HG02678 (cell line): ENCODE measurements around the gene MAT1A.
"Not testable (repeated sequence)": the region's sequence is repeated elsewhere in the genome, so short reads cannot be mapped to it uniquely, and the experiment has no call there.

ENCODE experiments used
- ATAC-seq: cut with Tn5 transposase; IDR thresholded peaks from one replicate; pipeline ENCODE4 v1.9.1; 2021; ENCODE audit warnings: mild to moderate bottlenecking, moderate library complexity; ENCODE audit not compliant: unreplicated experiment

Gene MAT1A

DNA sequence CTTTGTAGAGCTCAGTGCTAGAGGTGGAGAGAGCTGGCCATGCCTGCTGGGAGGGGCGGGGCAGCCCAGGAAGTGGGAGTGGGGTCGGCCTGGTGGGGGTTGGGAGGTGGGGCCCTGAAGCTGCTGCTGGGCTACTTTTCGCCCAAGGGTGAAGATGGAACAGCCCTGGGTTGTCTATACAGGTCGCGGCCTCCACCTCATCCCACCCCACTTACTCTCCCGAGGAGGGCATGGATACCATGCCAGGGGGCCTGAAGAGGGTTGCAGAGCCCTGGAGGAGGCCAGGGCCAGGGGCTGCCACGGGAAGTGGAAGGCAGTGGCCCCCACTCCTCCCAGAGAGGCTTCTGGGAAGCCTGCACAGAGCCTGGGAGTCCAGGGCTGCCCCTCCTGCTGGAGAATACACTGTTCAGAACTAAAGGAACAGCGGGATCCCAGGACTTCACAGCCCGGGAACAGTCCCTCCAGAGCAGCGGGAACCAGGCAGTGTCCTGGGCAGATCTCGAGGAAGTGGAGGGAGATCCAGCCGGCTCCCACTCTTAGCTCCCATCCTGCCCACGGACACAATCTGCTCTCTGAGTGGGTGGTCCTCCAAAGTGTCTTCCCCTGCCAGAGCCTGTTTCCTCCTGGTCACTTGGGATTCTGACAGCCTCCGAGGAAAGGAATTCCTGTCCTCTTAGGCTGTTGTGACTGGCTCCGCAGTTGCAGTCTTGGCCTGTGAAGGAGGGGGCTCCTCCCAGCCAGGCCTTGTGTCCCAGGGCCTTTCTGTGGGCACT, 23.5 kb downstream of the MAT1A start:
- no peak for ATAC-seq

GRCh38 chr10:80264081-80265056, 25.1 kb downstream of the MAT1A start:
- ATAC-seq: no peak

- ATAC-seq: no peak
Observed at GRCh38 chr10:80261316-80262030, 28.0 kb downstream of the MAT1A start.

GRCh38 chr10:80260295-80261243, 28.9 kb downstream of the MAT1A start:
- ATAC-seq: no peak

DNA sequence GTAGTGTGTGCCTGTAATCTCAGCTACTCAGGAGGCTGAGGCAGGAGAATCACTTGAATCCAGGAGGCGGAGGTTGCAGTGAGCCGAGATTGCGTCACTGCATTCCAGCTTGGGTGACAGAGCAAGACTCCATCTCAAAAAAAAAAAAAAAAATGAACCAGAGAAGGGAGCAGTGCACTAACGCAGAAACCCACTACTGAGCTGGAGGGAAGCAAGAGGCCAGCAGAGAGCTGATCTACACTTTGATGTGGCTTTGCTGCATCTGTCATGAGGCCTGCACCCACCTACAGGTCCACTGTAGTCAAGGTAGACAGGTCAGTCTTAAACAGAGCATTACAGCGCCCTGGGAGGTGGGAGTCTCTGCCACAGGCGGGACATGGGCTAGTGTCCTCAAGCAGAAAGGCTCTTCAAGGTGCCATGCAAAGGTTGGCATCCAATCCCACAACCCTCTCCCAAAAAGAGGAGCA, 30.0 kb downstream of the MAT1A start:
- ATAC-seq: no peak

DNA sequence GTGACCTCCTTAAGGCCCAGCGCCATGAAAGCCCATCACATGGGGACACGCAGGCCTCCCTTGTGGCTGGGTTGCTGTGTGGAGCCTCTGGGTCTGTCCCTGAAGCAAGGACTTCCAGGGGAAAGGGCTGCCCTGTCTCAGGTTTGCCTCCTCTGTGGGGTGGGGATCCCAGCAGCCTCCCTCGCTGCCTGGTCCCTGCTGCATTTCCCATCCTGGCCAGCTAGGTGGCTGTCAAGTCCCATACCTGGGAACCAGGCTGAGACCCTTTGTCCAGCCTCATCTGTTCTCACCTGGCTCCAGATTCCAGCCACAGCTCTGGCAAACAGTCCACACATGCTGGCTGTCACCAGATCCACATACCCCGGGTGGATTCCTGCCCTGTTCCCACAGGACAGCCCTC, 32.7 kb downstream of the MAT1A start:
- ATAC-seq: not testable (repeated sequence)

GRCh38 chr10:80254726-80255125, 34.7 kb downstream of the MAT1A start:
- ATAC-seq: not testable (repeated sequence)

DNA sequence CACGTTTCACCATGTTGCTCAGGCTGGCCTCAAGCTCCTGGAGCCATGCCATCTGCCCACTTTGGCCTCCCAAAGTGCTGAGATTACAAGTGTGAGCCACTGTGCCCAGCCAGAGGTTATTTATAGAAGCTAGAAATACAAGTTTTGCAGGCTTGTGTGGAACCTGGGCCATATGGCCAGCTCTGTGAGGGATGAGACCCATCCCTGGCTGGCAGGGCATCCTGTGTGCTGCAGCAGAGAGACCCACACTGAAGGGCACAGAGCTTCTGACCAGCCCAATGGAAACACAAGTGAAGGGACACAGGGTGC, 35.5 kb downstream of the MAT1A start:
- peak; percentile 8 for ATAC-seq

DNA sequence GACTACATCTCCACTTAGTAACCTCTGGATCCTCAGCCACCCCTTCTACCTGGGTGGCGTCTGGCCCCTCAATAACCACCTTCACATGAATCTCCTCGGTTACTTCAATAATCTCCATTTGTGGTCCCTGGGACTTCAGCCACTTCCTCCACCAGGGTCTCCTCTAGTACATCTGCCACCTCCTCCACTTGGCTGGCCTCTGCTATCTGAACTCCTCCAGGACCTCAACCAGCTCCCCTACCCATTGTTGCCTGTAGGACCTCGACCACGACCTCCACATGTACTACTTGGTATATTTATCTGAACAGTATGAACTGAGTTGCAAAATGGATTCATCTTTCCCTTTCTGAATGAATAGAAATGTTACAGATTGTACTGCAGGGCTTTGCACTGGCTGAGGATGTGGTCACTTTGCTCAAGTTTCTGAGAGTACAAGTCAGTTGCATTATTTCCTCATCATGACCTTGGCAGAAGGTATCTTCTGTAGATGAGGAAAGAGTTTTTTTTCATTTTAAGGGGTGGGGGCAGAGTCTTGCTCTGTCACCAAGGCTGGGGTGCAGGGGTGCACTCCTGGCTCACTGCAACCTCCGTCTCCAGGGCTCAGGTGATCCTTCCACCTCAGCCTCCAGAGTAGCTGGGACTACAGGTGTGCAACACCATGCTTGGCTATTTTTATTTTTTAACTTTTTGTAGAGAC, 36.0 kb downstream of the MAT1A start:
- peak; percentile 79 for ATAC-seq

- no peak for ATAC-seq
Observed at GRCh38 chr10:80252296-80252887, 37.1 kb downstream of the MAT1A start.

DNA sequence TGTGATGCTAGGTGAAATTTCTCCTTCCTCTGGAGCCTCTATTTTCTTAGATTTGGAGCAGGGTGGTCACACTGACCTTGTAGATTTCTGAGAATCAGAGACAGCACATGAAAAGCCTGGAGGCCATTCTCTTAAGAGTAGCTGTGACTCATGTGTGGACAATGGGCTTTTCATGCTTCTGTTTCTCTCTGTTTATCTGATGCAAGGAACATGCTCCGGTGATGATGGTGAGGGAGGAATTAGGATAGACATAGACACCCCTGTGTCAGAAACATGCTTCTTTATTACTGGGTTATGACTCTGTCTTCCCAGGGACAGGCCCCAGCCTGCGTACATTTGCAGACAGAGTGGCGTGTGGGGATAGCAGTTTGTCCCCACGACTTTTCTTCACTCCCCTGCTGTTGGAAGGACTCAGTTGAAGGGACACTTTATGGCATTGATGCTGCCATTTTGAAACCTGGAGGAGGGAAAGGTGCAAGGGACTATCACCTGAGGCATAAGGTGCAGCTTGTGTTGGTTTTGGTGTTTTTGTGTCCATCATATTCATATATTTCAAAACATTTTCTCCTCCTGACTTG, 37.7 kb downstream of the MAT1A start:
- ATAC-seq: not testable (repeated sequence)

DNA sequence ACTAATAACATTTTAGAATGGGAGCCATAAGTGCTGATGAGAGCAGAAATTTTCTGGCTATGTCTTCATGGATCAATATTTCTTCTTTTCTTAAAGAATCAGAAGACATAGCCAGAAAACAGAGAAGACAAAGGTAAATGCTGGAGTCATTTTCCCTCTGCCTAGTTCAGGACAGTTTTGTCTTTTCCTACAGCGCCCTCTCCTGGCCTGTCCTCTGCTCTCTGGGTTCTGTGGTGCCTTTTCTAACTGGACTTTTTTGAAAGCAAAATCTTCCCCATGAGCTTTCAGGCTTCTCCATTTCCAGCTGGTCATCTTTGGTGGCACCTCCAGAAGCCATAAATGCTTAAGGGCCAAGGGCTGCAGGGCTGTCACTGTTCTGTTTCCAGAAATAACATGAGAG, 39.1 kb downstream of the MAT1A start:
- ATAC-seq: peak; percentile 35

DNA sequence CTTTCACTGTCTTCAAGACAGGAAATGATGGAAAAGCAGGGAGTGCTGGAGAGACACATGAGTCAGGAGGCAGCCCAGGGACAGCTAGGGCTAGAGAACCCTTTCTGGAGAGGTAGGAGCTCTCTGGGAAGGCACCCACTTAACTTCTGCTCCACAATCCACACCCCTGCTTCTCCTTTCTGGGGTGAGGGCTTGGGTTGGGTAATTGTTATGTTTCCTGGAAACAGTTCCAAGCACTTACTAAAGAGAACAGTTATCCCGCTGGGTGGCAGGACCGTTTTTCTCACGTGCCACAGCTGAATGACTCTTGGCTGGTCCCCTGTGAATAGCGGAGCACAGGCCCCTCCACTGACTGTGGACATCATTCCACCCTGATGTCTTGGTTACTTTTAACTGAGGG, 39.6 kb downstream of the MAT1A start:
- ATAC-seq: not testable (repeated sequence)

DNA sequence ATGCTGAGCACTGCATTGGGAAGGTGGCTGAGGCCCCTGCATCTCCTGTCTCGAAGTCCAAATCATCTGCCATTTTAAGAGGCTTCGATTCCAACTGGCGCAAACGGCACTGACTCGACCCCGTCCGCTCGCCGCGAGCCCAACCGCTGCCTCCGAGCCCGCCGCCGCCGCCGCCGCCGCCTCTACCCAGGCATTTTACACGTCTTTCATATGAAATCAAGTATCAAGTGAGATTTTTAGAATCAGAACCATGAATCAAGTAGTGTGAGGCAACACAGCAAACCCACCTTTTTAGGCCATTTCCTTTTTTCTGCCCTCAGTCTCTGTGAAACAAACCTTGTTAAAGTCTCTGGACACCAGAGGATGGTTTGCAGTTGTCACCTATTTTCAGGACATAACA, 41.8 kb downstream of the MAT1A start:
- ATAC-seq: not testable (repeated sequence)

DNA sequence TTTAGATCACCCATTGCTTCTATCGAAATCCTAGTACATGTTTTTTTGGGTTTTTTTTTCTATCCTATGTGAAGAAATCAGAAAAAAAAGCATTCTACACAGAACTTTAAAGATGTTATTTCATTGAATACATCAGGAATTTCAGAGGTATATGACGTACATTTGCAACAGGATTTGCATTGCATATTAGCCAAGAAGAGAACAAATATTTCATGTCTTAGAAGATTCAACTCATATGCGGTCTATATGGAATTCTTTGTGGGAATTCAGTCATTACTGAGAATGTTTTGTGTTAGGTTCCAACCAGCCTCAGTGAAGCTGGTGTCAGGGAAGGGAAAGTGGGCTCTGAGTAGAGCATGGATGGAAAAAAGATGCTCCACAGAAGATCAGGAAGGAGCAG, 45.1 kb downstream of the MAT1A start:
- ATAC-seq: not testable (repeated sequence)

DNA sequence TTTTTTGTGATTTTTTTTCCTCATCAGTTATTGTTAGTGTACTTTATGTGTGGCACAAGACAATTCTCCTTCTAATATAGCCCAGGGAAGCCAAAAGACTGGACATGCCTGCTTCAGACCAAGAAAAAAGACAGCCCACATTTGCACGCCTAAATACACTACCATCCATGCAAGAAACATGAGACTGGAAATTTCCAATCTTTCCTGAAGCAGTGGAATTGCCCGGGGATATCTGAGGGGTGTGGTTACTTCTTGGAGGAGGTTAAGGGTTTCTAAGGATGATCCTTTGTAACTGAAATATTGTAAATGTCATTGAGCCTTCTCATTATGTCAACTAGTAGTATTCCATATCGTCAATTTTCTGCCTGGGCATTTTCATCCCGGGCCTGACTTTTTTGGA, 47.1 kb downstream of the MAT1A start:
- not testable (repeated sequence) for ATAC-seq

DNA sequence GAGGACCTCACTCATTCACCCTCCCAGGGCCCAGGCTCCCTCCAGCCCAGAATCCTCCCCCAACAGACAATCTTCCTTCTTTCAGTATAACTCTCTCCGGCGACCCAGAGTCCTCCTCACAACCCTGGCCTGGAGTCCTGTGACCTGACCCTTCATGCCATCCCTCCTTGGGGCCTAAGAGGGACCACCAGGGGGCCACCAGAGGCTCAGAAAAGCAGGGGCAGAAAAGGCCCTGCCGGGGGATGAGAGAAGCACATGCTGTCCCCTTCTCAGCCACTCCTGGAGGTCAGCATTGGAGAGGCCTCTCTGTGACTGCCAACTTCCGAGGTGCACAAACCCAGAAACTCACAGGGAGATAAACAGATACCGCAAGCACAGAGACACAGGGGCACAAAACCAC, 53.0 kb downstream of the MAT1A start:
- not testable (repeated sequence) for ATAC-seq

GRCh38 chr10:80234331-80235235, 54.9 kb downstream of the MAT1A start:
- peak; percentile 100 for ATAC-seq
